SU-DHL-6 (cell line): ENCODE results near the gene MBOAT7.

Experiments used
- EZH2phosphoT487 ChIP-seq: fragments of 200-600 bp; sonication (generic), shearing (Covaris generic); conservative IDR thresholded peaks from 2 replicates; pipeline ENCODE4 v1.6.1; 2018; ENCODE audit warnings: mild to moderate bottlenecking, antibody characterized with exemption, low read length, moderate library complexity, mixed read lengths
- TF ChIP-seq, protein P1 (sequence below): fragments of 200-600 bp; sonication (generic); IDR thresholded peaks from one replicate; pipeline ENCODE4 v1.5.1; 2017; ENCODE audit warnings: antibody characterized with exemption, mild to moderate bottlenecking, low read length, moderate library complexity; ENCODE audit not compliant: insufficient read depth, poor library complexity, severe bottlenecking

DNA sequence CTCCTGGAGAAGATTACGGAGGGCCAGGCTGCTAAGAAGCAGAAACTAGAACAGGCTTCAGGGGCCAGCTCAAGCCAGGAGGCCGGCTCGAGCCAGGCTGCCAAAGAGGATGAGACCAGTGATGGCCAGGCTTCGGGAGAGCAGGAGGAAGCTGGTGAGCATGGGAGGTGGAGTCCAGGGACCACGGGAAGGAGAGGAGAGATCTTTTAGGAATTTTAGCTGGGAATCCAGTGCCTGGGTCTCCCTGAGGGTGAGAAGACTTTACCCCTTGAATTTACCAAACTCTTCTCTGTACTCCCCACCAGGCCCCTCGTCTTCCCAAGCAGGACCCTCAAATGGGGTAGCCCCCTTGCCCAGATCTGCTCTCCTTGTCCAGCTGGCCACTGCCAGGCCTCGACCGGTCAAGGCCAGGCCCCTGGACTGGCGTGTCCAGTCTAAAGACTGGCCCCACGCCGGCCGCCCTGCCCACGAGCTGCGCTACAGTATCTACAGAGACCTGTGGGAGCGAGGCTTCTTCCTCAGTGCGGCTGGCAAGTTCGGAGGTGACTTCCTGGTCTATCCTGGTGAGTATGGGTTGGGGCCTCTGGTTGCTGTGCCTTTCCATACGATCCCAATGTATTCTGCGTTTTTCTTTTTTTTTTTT is 2.6 kb upstream of the MBOAT7 start:
- TF ChIP-seq, protein P1, sequence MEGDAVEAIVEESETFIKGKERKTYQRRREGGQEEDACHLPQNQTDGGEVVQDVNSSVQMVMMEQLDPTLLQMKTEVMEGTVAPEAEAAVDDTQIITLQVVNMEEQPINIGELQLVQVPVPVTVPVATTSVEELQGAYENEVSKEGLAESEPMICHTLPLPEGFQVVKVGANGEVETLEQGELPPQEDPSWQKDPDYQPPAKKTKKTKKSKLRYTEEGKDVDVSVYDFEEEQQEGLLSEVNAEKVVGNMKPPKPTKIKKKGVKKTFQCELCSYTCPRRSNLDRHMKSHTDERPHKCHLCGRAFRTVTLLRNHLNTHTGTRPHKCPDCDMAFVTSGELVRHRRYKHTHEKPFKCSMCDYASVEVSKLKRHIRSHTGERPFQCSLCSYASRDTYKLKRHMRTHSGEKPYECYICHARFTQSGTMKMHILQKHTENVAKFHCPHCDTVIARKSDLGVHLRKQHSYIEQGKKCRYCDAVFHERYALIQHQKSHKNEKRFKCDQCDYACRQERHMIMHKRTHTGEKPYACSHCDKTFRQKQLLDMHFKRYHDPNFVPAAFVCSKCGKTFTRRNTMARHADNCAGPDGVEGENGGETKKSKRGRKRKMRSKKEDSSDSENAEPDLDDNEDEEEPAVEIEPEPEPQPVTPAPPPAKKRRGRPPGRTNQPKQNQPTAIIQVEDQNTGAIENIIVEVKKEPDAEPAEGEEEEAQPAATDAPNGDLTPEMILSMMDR: no peak
- TF ChIP-seq EZH2phosphoT487: no peak
